Measurements from ENCODE around the gene DYNLL2. TPM values are rescaled to one million over a fixed set of nuclear protein-coding genes. Genes with fewer than 3 reads are reported as not detected.

Gene DYNLL2
- total RNA-seq, 6 donors from 2014 or later, result 13.6 to 33.5 (median 29.1) TPM

- H3K9me3 ChIP-seq, result no peaks in the 10 kb centered on the region
- no peak overlapping the region for H3K27ac ChIP-seq
- H3K27me3 ChIP-seq, result no peaks in the 10 kb centered on the region
- H3K36me3 ChIP-seq, result no peaks in the 10 kb centered on the region
- no peak for TF ChIP-seq CTCF (IDR thresholded peaks at IDR 0.05)
- TF ChIP-seq EP300 (IDR thresholded peaks at IDR 0.05), result no peak
- no peak for TF ChIP-seq POLR2A (IDR thresholded peaks at IDR 0.05)
- no peak for TF ChIP-seq POLR2AphosphoS5 (IDR thresholded peaks at IDR 0.05)
- peaks cover 0 to 13% (median 7%) of the 10 kb centered on the region in 4 donors for H3K4me1 ChIP-seq
- DNase-seq (no peak), ATAC-seq (ENCODE audit: low FRiP score in 2 of 2) (no peak)
- WGBS, 2 donors, result 58 to 73% methylated on average over 5 of the region's 5 CpGs
- no peak overlapping the region for H3K4me3 ChIP-seq
Observed at GRCh38 chr17:58059141-58059540, 24.1 kb upstream of the DYNLL2 start.

- Histone ChIP-seq H3K27me3 (no peaks in the 10 kb centered on the region), H3K36me3 (no peaks in the 10 kb centered on the region), H3K27ac (peak overlapping the region in 2 of 4 donors; percentile 31 to 35), H3K9me3 (no peaks in the 10 kb centered on the region), H3K4me3 (no peak overlapping the region), H3K4me1 (peaks cover 0 to 13% (median 7%) of the 10 kb centered on the region in 4 donors)
- DNase-seq (peak in 1 of 2 donors; percentile 29), ATAC-seq (ENCODE audit: low FRiP score in 2 of 2) (peak; percentile 23 to 65)
- TF ChIP-seq POLR2A (IDR thresholded peaks at IDR 0.05) (no peak), EP300 (IDR thresholded peaks at IDR 0.05) (no peak), POLR2AphosphoS5 (IDR thresholded peaks at IDR 0.05) (no peak), CTCF (IDR thresholded peaks at IDR 0.05) (no peak)
- 31 to 68% methylated on average over 8 to 9 of the region's 9 CpGs for WGBS, 2 donors
Observed at GRCh38 chr17:58060596-58061191, 22.5 kb upstream of the DYNLL2 start.

GRCh38 chr17:58061672-58062071 is 21.5 kb upstream of the DYNLL2 start:
- Histone ChIP-seq H3K27me3 (no peaks in the 10 kb centered on the region), H3K4me1 (peaks cover 0 to 13% (median 7%) of the 10 kb centered on the region in 4 donors), H3K36me3 (no peaks in the 10 kb centered on the region), H3K27ac (peak overlapping the region in 2 of 4 donors; percentile 31 to 35), H3K9me3 (no peaks in the 10 kb centered on the region), H3K4me3 (no peak overlapping the region)
- TF ChIP-seq CTCF (IDR thresholded peaks at IDR 0.05) (no peak), POLR2A (IDR thresholded peaks at IDR 0.05) (no peak), EP300 (IDR thresholded peaks at IDR 0.05) (no peak), POLR2AphosphoS5 (IDR thresholded peaks at IDR 0.05) (no peak)
- ATAC-seq (ENCODE audit: low FRiP score in 2 of 2), result no peak
- DNase-seq, result peak in 1 of 2 donors; percentile 30
- 53 to 64% methylated on average over 3 to 5 of the region's 5 CpGs for WGBS, 2 donors

- H3K27ac ChIP-seq, result no peak overlapping the region
- TF ChIP-seq CTCF (IDR thresholded peaks at IDR 0.05) (no peak), POLR2A (IDR thresholded peaks at IDR 0.05) (no peak), POLR2AphosphoS5 (IDR thresholded peaks at IDR 0.05) (no peak), EP300 (IDR thresholded peaks at IDR 0.05) (no peak)
- 100% methylated on average over 1 of the region's 1 CpG; no CpG with 5 or more reads in 1 of the 2 donors for WGBS, 2 donors
- H3K4me3 ChIP-seq, result no peak overlapping the region
- H3K36me3 ChIP-seq, result no peaks in the 10 kb centered on the region
- H3K9me3 ChIP-seq, result no peaks in the 10 kb centered on the region
- DNase-seq (no peak), ATAC-seq (ENCODE audit: low FRiP score in 2 of 2) (no peak)
- H3K4me1 ChIP-seq, result peaks cover 0 to 9% (median 6%) of the 10 kb centered on the region in 4 donors
- H3K27me3 ChIP-seq, result no peaks in the 10 kb centered on the region
Observed at GRCh38 chr17:58065238-58065637, 18.0 kb upstream of the DYNLL2 start.

GRCh38 chr17:58066401-58066800 is 16.8 kb upstream of the DYNLL2 start:
- Histone ChIP-seq H3K36me3 (no peaks in the 10 kb centered on the region), H3K27me3 (no peaks in the 10 kb centered on the region), H3K9me3 (no peaks in the 10 kb centered on the region), H3K4me3 (no peak overlapping the region), H3K27ac (no peak overlapping the region), H3K4me1 (peaks cover 0 to under 1% (median 0%) of the 10 kb centered on the region in 4 donors)
- DNase-seq (no peak), ATAC-seq (ENCODE audit: low FRiP score in 2 of 2) (no peak)
- 59 to 83% methylated on average over 4 of the region's 4 CpGs for WGBS, 2 donors
- TF ChIP-seq POLR2AphosphoS5 (IDR thresholded peaks at IDR 0.05), result no peak
- no peak for TF ChIP-seq POLR2A (IDR thresholded peaks at IDR 0.05)
- no peak for TF ChIP-seq CTCF (IDR thresholded peaks at IDR 0.05)
- no peak for TF ChIP-seq EP300 (IDR thresholded peaks at IDR 0.05)
